A673 (cell line): ENCODE data around the gene CD40.

Source experiments
- CTCF ChIP-seq: fragments of 300-800, 200-600 bp; sonication (generic); conservative IDR thresholded peaks from 2 replicates; pipeline ENCODE4 v1.5.1; 2017; ENCODE audit warnings: low read depth, mild to moderate bottlenecking, antibody characterized with exemption, low read length, moderate library complexity, mixed read lengths
- EZH2 ChIP-seq: fragments of 200-600 bp; sonication (generic); IDR thresholded peaks from 2 replicates; pipeline ENCODE4 v1.6.1; 2017; ENCODE audit warnings: borderline replicate concordance, low read depth, mild to moderate bottlenecking, mixed read lengths, antibody characterized with exemption, low read length; ENCODE audit not compliant: poor library complexity, severe bottlenecking

- TF ChIP-seq CTCF, result no peak
- no peak for TF ChIP-seq EZH2
Observed at GRCh38 chr20:46156065-46156464, 38.0 kb downstream of the CD40 start.
